ENCODE measurements around the gene CCDC30. TPM values are rescaled to one million over a fixed set of nuclear protein-coding genes. Genes with fewer than 3 reads are reported as not detected.

CCDC30 gene
- polyA plus RNA-seq, 1 donor (not counting 4 experiments of a cell fraction or from before 2014, with no cell fraction given): 0.35 TPM

- H3K79me2 ChIP-seq (ENCODE audit: control insufficient read depth, insufficient read depth, low read length): no peaks in the 10 kb centered on the region
- no peaks in the 10 kb centered on the region for H3K36me3 ChIP-seq (ENCODE audit: control insufficient read depth in 2 of 2, extremely low read depth in 1 of 2, insufficient read depth in 2 of 2, low read length in 2 of 2)
- no peak overlapping the region for H3K4me2 ChIP-seq (ENCODE audit: control insufficient read depth, extremely low read depth, insufficient read depth, low read depth, low read length)
- no peaks in the 10 kb centered on the region for H3K27me3 ChIP-seq (ENCODE audit: control insufficient read depth, extremely low read depth, insufficient read depth, low read length)
- FAIRE-seq: no peak
- no peak overlapping the region for H3K9ac ChIP-seq (ENCODE audit: control insufficient read depth, extremely low read depth, insufficient read depth, low read length)
- TF ChIP-seq EZH2 (IDR thresholded peaks at IDR 0.05; ENCODE audit: low read length) (no peak), CTCF (optimal IDR thresholded peaks at IDR 0.05 in 1 of 3, IDR thresholded peaks at IDR 0.05 in 1 of 3, conservative IDR thresholded peaks at IDR 0.05 in 1 of 3; ENCODE audit: extremely low read depth in 1 of 3, insufficient read depth in 2 of 3, low read length in 3 of 3) (no peak)
- dilution Hi-C loops (cut with MboI; ENCODE audit: extremely low pct_ligation_motif_present, low sequenced_read_pairs): no loop called here
- H3K9me1 ChIP-seq (ENCODE audit: control insufficient read depth, extremely low read depth, insufficient read depth, low read length): no peaks in the 10 kb centered on the region
- H3K4me3 ChIP-seq (ENCODE audit: control insufficient read depth in 2 of 3, extremely low read depth in 1 of 3, insufficient read depth in 2 of 3, low read depth in 1 of 3, low read length in 3 of 3): no peak overlapping the region
- no peaks in the 10 kb centered on the region for H3K9me3 ChIP-seq (ENCODE audit: control insufficient read depth, low read depth, low read length)
- no peak overlapping the region for H2AFZ ChIP-seq (ENCODE audit: control insufficient read depth, low read length)
- no peak overlapping the region for H3K27ac ChIP-seq (ENCODE audit: control insufficient read depth, insufficient read depth, low read length)
- no peaks in the 10 kb centered on the region for H4K20me1 ChIP-seq (ENCODE audit: control insufficient read depth, extremely low read depth, insufficient read depth, low read length)
- no peaks in the 10 kb centered on the region for H3K4me1 ChIP-seq (ENCODE audit: control insufficient read depth, extremely low read depth, insufficient read depth, low read length)
- no peak for DNase-seq (ENCODE audit: low read depth, low spot score)
Measured at GRCh38 chr1:42450061-42450460, 13.0 kb upstream of the CCDC30 start.

- no peaks in the 10 kb centered on the region for H3K9me3 ChIP-seq (ENCODE audit: control insufficient read depth, low read depth, low read length)
- H3K9me1 ChIP-seq (ENCODE audit: control insufficient read depth, extremely low read depth, insufficient read depth, low read length): no peaks in the 10 kb centered on the region
- no peaks in the 10 kb centered on the region for H4K20me1 ChIP-seq (ENCODE audit: control insufficient read depth, extremely low read depth, insufficient read depth, low read length)
- no peak for FAIRE-seq
- peaks cover 12% of the 10 kb centered on the region for H3K4me1 ChIP-seq (ENCODE audit: control insufficient read depth, extremely low read depth, insufficient read depth, low read length)
- no peak overlapping the region for H2AFZ ChIP-seq (ENCODE audit: control insufficient read depth, low read length)
- H3K36me3 ChIP-seq (ENCODE audit: control insufficient read depth in 2 of 2, extremely low read depth in 1 of 2, insufficient read depth in 2 of 2, low read length in 2 of 2): no peaks in the 10 kb centered on the region
- dilution Hi-C loops (cut with MboI; ENCODE audit: extremely low pct_ligation_motif_present, low sequenced_read_pairs): no loop called here
- peaks cover 13% of the 10 kb centered on the region for H3K79me2 ChIP-seq (ENCODE audit: control insufficient read depth, insufficient read depth, low read length)
- H3K4me3 ChIP-seq (ENCODE audit: control insufficient read depth in 2 of 3, extremely low read depth in 1 of 3, insufficient read depth in 2 of 3, low read depth in 1 of 3, low read length in 3 of 3): no peak overlapping the region
- H3K9ac ChIP-seq (ENCODE audit: control insufficient read depth, extremely low read depth, insufficient read depth, low read length): no peak overlapping the region
- no peak for DNase-seq (ENCODE audit: low read depth, low spot score)
- TF ChIP-seq CTCF (optimal IDR thresholded peaks at IDR 0.05 in 1 of 3, IDR thresholded peaks at IDR 0.05 in 1 of 3, conservative IDR thresholded peaks at IDR 0.05 in 1 of 3; ENCODE audit: extremely low read depth in 1 of 3, insufficient read depth in 2 of 3, low read length in 3 of 3) (no peak), EZH2 (IDR thresholded peaks at IDR 0.05; ENCODE audit: low read length) (no peak)
- no peaks in the 10 kb centered on the region for H3K27me3 ChIP-seq (ENCODE audit: control insufficient read depth, extremely low read depth, insufficient read depth, low read length)
- no peak overlapping the region for H3K4me2 ChIP-seq (ENCODE audit: control insufficient read depth, extremely low read depth, insufficient read depth, low read depth, low read length)
- H3K27ac ChIP-seq (ENCODE audit: control insufficient read depth, insufficient read depth, low read length): no peak overlapping the region
Measured at GRCh38 chr1:42453386-42453785, 9.7 kb upstream of the CCDC30 start.

All from keratinocyte (primary cell).